SU-DHL-6 (cell line): ENCODE data around the gene PPP3CA.

Experiments used
- CTCF ChIP-seq: fragments of 200-600 bp; sonication (generic); IDR thresholded peaks from one replicate; pipeline ENCODE4 v1.5.1; 2017; ENCODE audit warnings: antibody characterized with exemption, mild to moderate bottlenecking, low read length, moderate library complexity; ENCODE audit not compliant: insufficient read depth, poor library complexity, severe bottlenecking
- EZH2phosphoT487 ChIP-seq: fragments of 200-600 bp; sonication (generic), shearing (Covaris generic); conservative IDR thresholded peaks from 2 replicates; pipeline ENCODE4 v1.6.1; 2018; ENCODE audit warnings: mild to moderate bottlenecking, antibody characterized with exemption, low read length, moderate library complexity, mixed read lengths

- TF ChIP-seq CTCF (no peak), EZH2phosphoT487 (no peak)
Measured at GRCh38 chr4:101071241-101071640, 276.1 kb downstream of the PPP3CA start.
